Naive thymus-derived CD4-positive, alpha-beta T cell (primary cell): ENCODE data around the gene SEMA3C. TPM values are rescaled to one million over a fixed set of nuclear protein-coding genes. Genes with fewer than 3 reads are reported as not detected.

ENCODE experiments used
- ATAC-seq: fragments of 150-1000 bp; cut with Tn5 transposase; 2 replicates; pipeline ENCODE4 v1.10.0; 2021; ENCODE audit warnings: mild to moderate bottlenecking, moderate library complexity
- CTCF ChIA-PET: fragments of 350-600 bp; sonication (Branson Sonifier 250); formaldehyde crosslinking; loops from one replicate; lab custom pipeline; 2021; ENCODE audit warnings: antibody characterized with exemption; lab: Charles Lee
- POLR2A ChIA-PET: fragments of 350-600 bp; sonication (Branson Sonifier 250); formaldehyde crosslinking; loops from one replicate; lab custom pipeline; 2021; ENCODE audit warnings: antibody characterized with exemption, inconsistent platforms; lab: Charles Lee
- DNase-seq, 9 donors: peaks; one replicate each; pipeline versions ENCODE4 v3.0.0 to v3.0.0-alpha.2; 2020 to 2022; ENCODE audit warnings: mixed read lengths in 1 of 9
- H3K27ac ChIP-seq: one replicate; pipeline ENCODE4 v1.7.0; 2013; ENCODE audit warnings: mild to moderate bottlenecking, low read depth, low read length, moderate library complexity
- H3K27me3 ChIP-seq, 2 donors: one replicate each; pipeline ENCODE4 v1.7.0; 2013; ENCODE audit warnings: low read length in 2 of 2, mild to moderate bottlenecking in 2 of 2, moderate library complexity in 2 of 2; ENCODE audit not compliant: control insufficient read depth in 2 of 2, insufficient read depth in 2 of 2
- H3K36me3 ChIP-seq, 3 experiments: 1 replicate in 2 of 3; 2 replicates in 1 of 3; pipeline ENCODE4 v1.7.0; 2013; ENCODE audit warnings: low read length in 3 of 3, mild to moderate bottlenecking in 3 of 3, moderate library complexity in 1 of 3; ENCODE audit not compliant: insufficient read depth in 3 of 3, control insufficient read depth in 2 of 3
- H3K4me1 ChIP-seq, 2 donors: one replicate each; pipeline ENCODE4 v1.7.0; 2013; ENCODE audit warnings: low read length in 2 of 2, mild to moderate bottlenecking in 2 of 2, moderate library complexity in 1 of 2; ENCODE audit not compliant: control insufficient read depth in 2 of 2, insufficient read depth in 2 of 2
- H3K4me3 ChIP-seq: 2 replicates; pipeline ENCODE4 v1.7.0; 2013; ENCODE audit warnings: mild to moderate bottlenecking, low read length
- H3K9me3 ChIP-seq, 3 experiments: 1 replicate in 2 of 3; 2 replicates in 1 of 3; pipeline ENCODE4 v1.7.0; 2013; ENCODE audit warnings: low read length in 3 of 3; ENCODE audit not compliant: control insufficient read depth in 2 of 3
- H3K27ac Mint-ChIP-seq, 9 donors: one replicate each; pipeline ENCODE4 v1.8.0; 2020 to 2022; ENCODE audit warnings: mixed read lengths in 9 of 9, mild to moderate bottlenecking in 8 of 9, moderate library complexity in 5 of 9, inconsistent platforms in 2 of 9
- H3K27me3 Mint-ChIP-seq, 5 donors: one replicate each; pipeline ENCODE4 v1.8.0; 2021 to 2022; ENCODE audit warnings: mixed read lengths in 5 of 5, mild to moderate bottlenecking in 1 of 5
- H3K36me3 Mint-ChIP-seq, 5 donors: one replicate each; pipeline ENCODE4 v1.8.0; 2020 to 2022; ENCODE audit warnings: mixed read lengths in 5 of 5, mild to moderate bottlenecking in 3 of 5, inconsistent platforms in 1 of 5
- H3K4me1 Mint-ChIP-seq, 7 donors: one replicate each; pipeline ENCODE4 v1.8.0; 2020 to 2022; ENCODE audit warnings: mixed read lengths in 7 of 7, mild to moderate bottlenecking in 3 of 7, inconsistent platforms in 1 of 7
- H3K4me3 Mint-ChIP-seq, 10 donors: one replicate each; pipeline ENCODE4 v1.8.0; 2020 to 2022; ENCODE audit warnings: mild to moderate bottlenecking in 10 of 10, mixed read lengths in 10 of 10, moderate library complexity in 6 of 10, inconsistent platforms in 2 of 10
- H3K9me3 Mint-ChIP-seq, 11 donors: one replicate each; pipeline ENCODE4 v1.8.0; 2020 to 2022; ENCODE audit warnings: mixed read lengths in 11 of 11, mild to moderate bottlenecking in 4 of 11, inconsistent platforms in 1 of 11, moderate library complexity in 1 of 11
- intact Hi-C, 2 donors: fragments of 100-400 bp; cut with micrococcal nuclease; formaldehyde crosslinking; loops; one replicate each; pipeline ENCODE4 v1.15.1; 2023
- polyA plus RNA-seq, 2 donors: library from polyadenylated mRNA; unstranded; fragments of 300-500 nt; fragmentation: Illumina TruSeq; gene quantifications; one replicate each; pipeline ENCODE4 v1.2.3, GENCODE V29; 2021
- total RNA-seq, 6 experiments: library from RNA in 5 of 6; stranded (reverse) in 5 of 6; gene quantifications; 1 replicate in 5 of 6; 2 replicates in 1 of 6; pipeline ENCODE4 v1.2.3 and lab custom pipeline; 2021 to 2026

The SEMA3C gene
- total and polyA plus RNA-seq, 7 experiments from 2014 or later = 0.35 to 9.4 (median 0.85) TPM; not detected in 3

DNA sequence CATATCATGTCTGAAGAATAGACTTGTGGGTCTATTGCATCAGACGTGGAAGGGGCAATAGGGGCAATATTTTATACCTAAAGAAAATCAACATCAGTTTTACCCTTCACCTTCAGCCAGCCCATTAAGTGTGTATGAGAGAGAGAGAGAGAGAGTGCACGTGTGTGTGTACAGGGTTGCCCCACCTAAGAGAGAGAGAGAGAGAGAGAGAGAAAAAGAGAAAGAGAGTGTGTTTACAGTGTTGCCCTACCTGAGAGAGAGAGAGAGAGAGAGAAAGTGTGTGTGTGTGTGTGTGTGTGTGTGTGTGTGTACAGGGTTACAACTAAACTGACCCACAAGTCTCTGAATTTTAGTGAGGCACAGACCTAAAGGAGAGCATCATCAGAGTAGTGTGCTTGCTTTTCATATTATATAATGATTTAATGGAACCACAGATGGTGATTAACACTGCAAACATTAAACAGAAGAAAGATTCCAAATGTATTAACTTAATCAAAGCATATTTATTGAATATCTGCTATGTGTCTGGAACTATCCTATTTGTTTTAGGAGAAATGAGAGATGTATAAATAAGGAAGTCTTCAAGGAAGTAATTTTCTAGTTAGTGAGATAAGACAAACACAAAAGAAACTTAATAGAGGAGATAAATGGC is 213.6 kb downstream of the SEMA3C start:
- intact Hi-C loops = no loop called here
- ATAC-seq = no peak
- no peaks in the 10 kb centered on the region for H3K27me3 Mint-ChIP-seq
- no peak overlapping the region for H3K27ac Mint-ChIP-seq
- Histone ChIP-seq H3K9me3 (no peaks in the 10 kb centered on the region), H3K36me3 (no peaks in the 10 kb centered on the region), H3K27me3 (no peaks in the 10 kb centered on the region), H3K4me1 (no peaks in the 10 kb centered on the region), H3K4me3 (no peak overlapping the region), H3K27ac (no peak overlapping the region)
- ChIA-PET CTCF (no interaction called here), POLR2A (no interaction called here)
- H3K4me3 Mint-ChIP-seq = no peak overlapping the region
- H3K9me3 Mint-ChIP-seq = peaks cover 0 to 6% (median 0%) of the 10 kb centered on the region in 11 donors
- peaks cover 0 to 4% (median 0%) of the 10 kb centered on the region in 7 donors for H3K4me1 Mint-ChIP-seq
- no peak for DNase-seq
- no peaks in the 10 kb centered on the region for H3K36me3 Mint-ChIP-seq

DNA sequence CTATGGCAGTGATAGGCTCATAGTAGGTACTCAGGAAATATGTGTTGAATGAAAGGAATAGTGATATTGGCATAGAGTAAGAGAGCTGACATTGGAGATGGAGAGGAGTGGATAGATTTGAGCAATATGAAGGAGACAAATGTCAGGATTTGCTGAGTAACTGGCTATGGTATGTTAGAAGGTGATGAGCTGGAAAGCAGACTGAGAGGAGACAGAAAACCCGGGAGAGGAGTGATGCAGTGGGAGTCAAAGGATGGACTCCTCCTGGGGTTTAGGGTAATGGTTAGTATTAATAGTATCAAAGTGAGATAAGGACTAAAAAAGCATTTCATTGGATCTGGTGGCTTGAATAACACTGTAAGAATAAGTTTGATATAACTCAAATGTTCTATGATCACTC is 215.6 kb downstream of the SEMA3C start:
- Histone ChIP-seq H3K9me3 (no peaks in the 10 kb centered on the region), H3K4me1 (no peaks in the 10 kb centered on the region), H3K27me3 (no peaks in the 10 kb centered on the region), H3K27ac (no peak overlapping the region), H3K36me3 (no peaks in the 10 kb centered on the region), H3K4me3 (no peak overlapping the region)
- POLR2A ChIA-PET = no interaction called here
- DNase-seq (no peak), ATAC-seq (no peak)
- no peaks in the 10 kb centered on the region for H3K27me3 Mint-ChIP-seq
- no peak overlapping the region for H3K4me3 Mint-ChIP-seq
- no peaks in the 10 kb centered on the region for H3K4me1 Mint-ChIP-seq
- no peak overlapping the region for H3K27ac Mint-ChIP-seq
- intact Hi-C loops = no loop called here
- no peaks in the 10 kb centered on the region for H3K36me3 Mint-ChIP-seq
- CTCF ChIA-PET = no interaction called here
- peaks cover 0 to 3% (median 0%) of the 10 kb centered on the region in 11 donors for H3K9me3 Mint-ChIP-seq

DNA sequence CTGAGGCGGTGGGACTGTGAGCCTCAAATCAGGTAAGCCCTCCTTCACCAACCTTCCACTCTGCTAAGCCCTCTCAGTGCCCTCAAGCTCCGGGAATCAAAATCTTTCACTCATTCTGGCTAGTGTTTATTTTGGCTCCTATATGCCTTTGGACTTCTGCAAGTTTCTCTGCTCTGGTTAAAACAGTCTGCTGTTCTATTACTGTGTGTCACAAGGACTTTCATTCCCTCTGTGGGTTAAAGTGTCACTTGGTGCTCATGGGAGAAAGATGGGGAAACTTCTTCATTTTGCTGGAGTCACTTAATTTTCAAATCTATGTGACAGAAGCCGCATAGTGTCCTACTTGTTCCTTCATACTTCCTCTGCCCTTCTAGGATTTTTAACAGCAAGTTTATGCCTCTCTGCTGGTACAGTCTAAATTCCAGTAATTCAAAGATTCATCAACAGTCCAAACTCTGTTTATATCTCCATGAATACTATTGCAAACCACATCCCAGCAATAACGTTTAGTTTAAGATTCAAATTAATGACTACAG is 219.1 kb downstream of the SEMA3C start:
- no peaks in the 10 kb centered on the region for H3K4me1 ChIP-seq
- no peak overlapping the region for H3K27ac ChIP-seq
- POLR2A ChIA-PET = no interaction called here
- no peaks in the 10 kb centered on the region for H3K36me3 ChIP-seq
- no peak overlapping the region for H3K4me3 Mint-ChIP-seq
- H3K27me3 ChIP-seq = no peaks in the 10 kb centered on the region
- intact Hi-C loops = loop anchor here in 1 of 2 donors (2.0 kb wide), 1 partner anchor 771 kb away; no protein-coding TSS in a partner anchor
- H3K27ac Mint-ChIP-seq = no peak overlapping the region
- H3K4me3 ChIP-seq = no peak overlapping the region
- CTCF ChIA-PET = no interaction called here
- H3K36me3 Mint-ChIP-seq = no peaks in the 10 kb centered on the region
- H3K27me3 Mint-ChIP-seq = no peaks in the 10 kb centered on the region
- H3K9me3 Mint-ChIP-seq = no peaks in the 10 kb centered on the region
- no peaks in the 10 kb centered on the region for H3K9me3 ChIP-seq
- ATAC-seq (peak; percentile 22), DNase-seq (no peak)
- peaks cover 0 to 1% (median 0%) of the 10 kb centered on the region in 7 donors for H3K4me1 Mint-ChIP-seq

DNA sequence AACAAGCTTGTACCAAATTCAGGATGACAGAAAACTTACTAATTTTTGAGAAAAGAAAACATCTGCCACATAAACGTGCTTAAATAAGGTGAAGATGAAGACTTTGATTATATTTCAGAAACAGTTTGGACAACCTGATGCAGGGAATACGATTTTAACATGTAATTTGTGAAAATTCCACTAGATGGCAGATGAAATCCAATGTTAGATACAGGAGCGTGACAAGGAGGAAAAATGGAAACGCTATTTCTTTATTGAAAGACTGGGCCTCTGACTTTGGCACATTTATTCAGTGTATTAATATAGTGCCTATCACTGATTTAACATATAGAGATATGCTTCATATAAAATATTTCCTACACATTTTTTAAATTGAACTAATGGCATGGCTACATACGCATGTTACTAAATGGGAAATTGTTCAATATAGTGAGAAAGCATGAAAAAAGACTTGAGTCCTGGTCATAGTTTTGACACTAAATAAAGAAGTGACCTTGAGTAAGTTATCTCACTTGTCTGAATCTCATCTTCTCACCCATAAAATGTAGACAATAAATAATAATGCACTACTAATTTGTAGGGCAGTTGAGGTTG is 219.7 kb downstream of the SEMA3C start:
- H3K9me3 Mint-ChIP-seq = peaks cover 0 to 1% (median 0%) of the 10 kb centered on the region in 11 donors
- H3K36me3 Mint-ChIP-seq = no peaks in the 10 kb centered on the region
- no peaks in the 10 kb centered on the region for H3K27me3 ChIP-seq
- intact Hi-C loops = loop anchor here in 1 of 2 donors (2.0 kb wide), 1 partner anchor 772 kb away; no protein-coding TSS in a partner anchor
- no peak overlapping the region for H3K27ac Mint-ChIP-seq
- H3K9me3 ChIP-seq = no peaks in the 10 kb centered on the region
- peaks cover 0 to 1% (median 0%) of the 10 kb centered on the region in 7 donors for H3K4me1 Mint-ChIP-seq
- H3K4me1 ChIP-seq = no peaks in the 10 kb centered on the region
- H3K27me3 Mint-ChIP-seq = no peaks in the 10 kb centered on the region
- ATAC-seq = no peak
- CTCF ChIA-PET = no interaction called here
- H3K4me3 ChIP-seq = no peak overlapping the region
- H3K36me3 ChIP-seq = no peaks in the 10 kb centered on the region
- POLR2A ChIA-PET = no interaction called here
- no peak overlapping the region for H3K4me3 Mint-ChIP-seq
- no peak overlapping the region for H3K27ac ChIP-seq
- peak in 1 of 9 donors; percentile 7 for DNase-seq
